Measurements from ENCODE around the gene USH1G. TPM values are rescaled to one million over a fixed set of nuclear protein-coding genes. Genes with fewer than 3 reads are reported as not detected.

USH1G gene
- total RNA-seq, 1 experiment from 2014 or later = 0.59 TPM

DNA sequence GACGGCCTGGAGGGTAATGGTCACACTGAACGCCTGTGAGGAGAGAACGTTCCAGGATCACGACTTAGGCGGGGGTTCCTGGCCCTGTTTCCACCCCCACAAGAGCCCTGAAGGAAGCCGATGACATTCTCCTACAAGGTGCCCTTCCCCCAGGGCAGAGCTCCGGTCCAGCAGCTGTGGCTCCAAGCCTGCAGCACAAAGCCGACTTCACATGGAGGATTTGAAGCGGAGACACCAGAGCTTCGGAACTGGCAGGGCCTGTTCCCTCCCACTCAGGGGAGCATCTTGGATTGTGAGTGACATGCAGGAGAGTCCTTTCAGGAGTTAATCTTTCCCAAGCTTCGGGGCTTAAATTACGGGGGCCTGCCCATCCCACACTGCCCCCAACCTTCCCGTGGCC is 34.6 kb downstream of the USH1G start:
- Histone ChIP-seq H3K36me3 (replicated peaks; ENCODE audit: control insufficient read depth, insufficient read depth, low read length) (no peaks in the 10 kb centered on the region), H3K4me3 (ENCODE audit: insufficient read depth, low read depth, low read length) (no peak overlapping the region), H3K27me3 (ENCODE audit: control insufficient read depth, insufficient read depth, low read length) (peaks cover 26% of the 10 kb centered on the region)
- no peak for DNase-seq

DNA sequence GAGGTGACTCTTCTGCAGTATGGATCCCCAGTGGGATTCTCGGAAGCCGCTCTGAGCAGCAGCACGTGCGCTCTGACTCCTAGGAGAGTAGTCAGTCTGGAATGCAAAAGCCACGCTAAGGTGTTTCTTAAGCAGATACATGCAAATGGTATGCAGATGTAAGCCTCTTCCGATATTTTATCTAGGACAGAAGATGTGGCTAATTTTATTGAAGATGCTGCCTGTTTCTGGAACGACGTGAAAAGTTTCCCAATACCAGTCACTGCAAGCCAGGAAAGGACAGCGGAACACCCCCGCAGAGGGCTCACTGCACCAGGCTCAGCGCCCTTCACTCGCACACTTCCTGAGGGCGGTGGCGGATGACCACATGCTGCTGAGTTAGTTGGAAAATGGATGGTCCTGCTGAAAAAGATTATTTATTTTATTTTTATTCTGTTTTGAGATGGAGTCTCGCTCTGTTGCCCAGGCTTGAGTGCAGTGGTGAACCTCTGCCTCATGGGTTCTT is 39.8 kb downstream of the USH1G start:
- no peak overlapping the region for H3K4me3 ChIP-seq (ENCODE audit: insufficient read depth, low read depth, low read length)
- DNase-seq = no peak
- peaks cover under 1% of the 10 kb centered on the region; the same call in 1 of the 2 replicates for H3K27me3 ChIP-seq (ENCODE audit: control insufficient read depth, insufficient read depth, low read length)
- H3K36me3 ChIP-seq (replicated peaks; ENCODE audit: control insufficient read depth, insufficient read depth, low read length) = no peaks in the 10 kb centered on the region

DNA sequence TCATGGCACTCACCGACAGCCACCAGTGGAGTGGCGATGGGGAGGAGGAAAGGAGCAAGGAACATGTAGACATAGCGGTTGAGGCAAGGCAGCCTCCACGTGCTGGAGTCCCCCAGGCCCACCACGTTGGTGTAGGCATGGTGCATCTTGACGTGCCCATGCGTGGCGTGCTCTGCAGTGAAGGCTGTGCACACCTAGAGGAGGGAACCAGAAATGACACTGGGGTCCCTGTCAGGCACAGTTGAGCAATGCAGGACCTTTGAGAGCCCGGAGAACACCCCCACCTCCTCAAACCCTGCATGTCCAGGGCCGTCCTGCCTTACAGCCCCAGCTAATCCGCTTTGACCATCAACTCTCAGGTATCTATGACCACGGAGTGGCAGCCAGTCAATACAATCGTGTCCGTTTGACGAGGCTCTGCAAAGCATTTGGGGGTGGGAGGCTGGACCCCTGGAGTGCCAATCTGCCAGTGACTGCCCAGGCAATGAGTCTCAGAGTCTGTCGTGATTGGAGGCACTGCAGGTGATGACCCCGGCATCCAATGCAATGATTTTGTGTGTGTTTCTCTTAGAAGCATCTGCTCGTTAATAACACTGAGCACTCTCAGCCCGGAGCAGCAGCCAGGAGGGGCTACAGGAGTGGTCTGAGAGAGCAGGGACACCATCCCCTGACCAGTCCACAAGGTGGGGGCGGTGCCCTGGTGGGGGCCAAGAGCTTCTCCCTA is 40.4 kb downstream of the USH1G start:
- H3K36me3 ChIP-seq (replicated peaks; ENCODE audit: control insufficient read depth, insufficient read depth, low read length) = no peaks in the 10 kb centered on the region
- peaks cover under 1% of the 10 kb centered on the region; the same call in 1 of the 2 replicates for H3K27me3 ChIP-seq (ENCODE audit: control insufficient read depth, insufficient read depth, low read length)
- DNase-seq = no peak
- no peak overlapping the region for H3K4me3 ChIP-seq (ENCODE audit: insufficient read depth, low read depth, low read length)

DNA sequence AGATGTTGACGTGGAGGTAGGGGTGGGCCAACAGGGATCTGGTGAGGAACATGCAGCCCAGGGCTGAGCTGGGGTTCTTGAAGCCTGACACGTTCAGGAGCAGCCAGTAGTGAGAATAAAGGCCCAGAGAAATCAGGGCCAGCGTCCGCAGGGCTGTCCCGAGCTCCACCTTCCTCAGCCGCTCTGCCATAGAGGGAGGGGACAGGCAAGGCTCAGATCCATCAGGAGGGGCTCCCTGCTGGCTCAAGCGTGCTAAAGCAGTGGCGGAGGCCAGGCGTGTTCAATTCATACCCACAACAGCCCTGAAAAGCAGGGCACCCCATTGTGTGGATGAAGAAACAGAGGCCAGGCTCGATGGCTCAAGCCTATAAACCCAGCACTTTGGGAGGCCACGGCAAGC is 42.0 kb downstream of the USH1G start:
- Histone ChIP-seq H3K36me3 (replicated peaks; ENCODE audit: control insufficient read depth, insufficient read depth, low read length) (no peaks in the 10 kb centered on the region), H3K27me3 (ENCODE audit: control insufficient read depth, insufficient read depth, low read length) (peaks cover 1% of the 10 kb centered on the region; the same call in 1 of the 2 replicates), H3K4me3 (ENCODE audit: insufficient read depth, low read depth, low read length) (no peak overlapping the region)
- DNase-seq = no peak

DNA sequence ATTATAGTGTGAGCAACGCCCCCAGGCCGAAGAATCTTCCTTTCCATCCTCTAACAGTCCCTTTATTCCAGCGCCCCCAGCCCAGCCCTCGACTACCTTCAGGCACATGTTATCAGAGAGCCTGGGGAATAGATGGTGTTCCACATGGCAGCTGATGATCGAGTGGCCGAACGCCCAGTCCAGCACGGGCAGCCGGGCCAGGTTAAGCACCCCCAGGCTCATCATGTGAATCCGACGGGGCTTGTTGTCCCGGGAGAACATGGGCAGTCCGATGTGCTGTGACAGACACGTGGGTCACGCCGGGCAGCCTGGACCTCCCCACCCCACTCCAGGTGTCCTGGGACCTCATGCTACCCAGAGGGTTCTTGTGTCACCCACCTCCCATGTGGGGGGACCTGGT is 43.7 kb downstream of the USH1G start:
- Histone ChIP-seq H3K27me3 (ENCODE audit: control insufficient read depth, insufficient read depth, low read length) (0 out of 2 replicates have a peak, but pooled peaks cover 1% of the 10 kb centered on the region), H3K36me3 (replicated peaks; ENCODE audit: control insufficient read depth, insufficient read depth, low read length) (no peaks in the 10 kb centered on the region), H3K4me3 (ENCODE audit: insufficient read depth, low read depth, low read length) (no peak overlapping the region)
- DNase-seq = no peak

DNA sequence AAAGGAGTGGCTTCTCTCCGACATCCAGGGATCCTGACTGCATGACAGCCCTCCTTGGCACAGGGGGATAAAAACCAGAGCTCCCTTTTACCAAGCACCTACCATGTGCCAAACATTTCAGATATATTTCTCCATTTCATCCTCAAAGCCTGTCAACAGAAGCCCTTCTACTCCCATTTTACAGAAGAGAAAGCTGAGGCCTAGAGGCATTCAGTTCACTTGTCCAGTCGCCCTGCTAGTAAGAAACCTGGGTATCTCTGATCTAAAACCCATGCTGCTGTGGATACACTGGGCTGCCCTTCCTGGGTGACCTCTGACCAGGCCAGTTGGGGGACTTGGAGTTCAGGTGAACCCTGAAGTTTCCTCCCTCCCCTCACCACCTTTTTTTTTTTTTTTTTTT is 44.4 kb downstream of the USH1G start:
- H3K36me3 ChIP-seq (replicated peaks; ENCODE audit: control insufficient read depth, insufficient read depth, low read length) = no peaks in the 10 kb centered on the region
- H3K27me3 ChIP-seq (ENCODE audit: control insufficient read depth, insufficient read depth, low read length) = 0 out of 2 replicates have a peak, but pooled peaks cover 1% of the 10 kb centered on the region
- no peak for DNase-seq
- H3K4me3 ChIP-seq (ENCODE audit: insufficient read depth, low read depth, low read length) = no peak overlapping the region

DNA sequence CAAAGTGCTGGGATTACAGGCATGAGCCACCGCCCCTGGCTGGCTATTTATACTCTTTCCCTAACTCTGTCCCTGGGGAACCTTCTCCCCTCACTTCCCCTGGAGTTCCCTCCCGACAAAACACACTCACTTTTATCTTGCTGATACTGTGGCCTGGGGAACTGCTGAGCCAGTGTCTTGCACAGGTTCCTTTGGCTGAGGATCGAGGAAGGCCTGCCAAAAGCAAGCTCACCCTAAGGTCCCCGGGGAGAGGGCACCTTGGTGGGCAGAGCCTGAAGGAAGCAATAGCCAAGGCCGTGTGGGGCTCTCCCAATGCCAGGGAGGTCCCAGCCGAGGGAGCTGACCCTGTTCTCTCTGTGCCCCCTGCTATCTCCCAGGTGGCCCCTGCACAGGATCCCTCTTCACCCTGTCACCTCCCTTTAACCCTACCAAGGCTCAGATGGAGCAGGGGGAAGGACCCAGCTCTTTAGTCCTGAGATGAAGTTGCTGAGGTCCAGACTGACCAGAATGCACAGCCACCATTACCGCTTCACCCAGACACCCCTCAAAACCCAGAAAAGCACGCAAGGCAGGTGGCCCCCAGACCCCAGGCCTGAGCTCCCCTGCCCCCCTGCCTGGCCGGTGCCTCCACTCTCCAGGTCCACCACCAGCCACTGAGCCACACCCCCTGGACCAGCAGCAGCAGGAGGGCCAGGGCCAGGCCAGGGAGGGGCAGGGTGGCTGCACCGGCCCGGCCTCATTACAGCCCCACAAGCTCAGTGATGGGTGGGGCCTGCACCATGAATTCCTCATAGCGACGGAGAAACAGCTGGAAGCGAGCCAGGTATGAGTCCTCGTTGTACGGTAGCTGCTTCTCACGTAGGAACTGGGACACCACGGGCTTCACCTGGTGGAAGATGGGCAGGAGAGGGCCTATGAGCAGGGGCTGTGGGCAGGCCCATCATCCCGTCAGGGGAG is 45.2 kb downstream of the USH1G start:
- DNase-seq = no peak
- H3K27me3 ChIP-seq (ENCODE audit: control insufficient read depth, insufficient read depth, low read length) = 0 out of 2 replicates have a peak, but pooled peaks cover 1% of the 10 kb centered on the region
- no peak overlapping the region for H3K4me3 ChIP-seq (ENCODE audit: insufficient read depth, low read depth, low read length)
- H3K36me3 ChIP-seq (replicated peaks; ENCODE audit: control insufficient read depth, insufficient read depth, low read length) = no peaks in the 10 kb centered on the region

DNA sequence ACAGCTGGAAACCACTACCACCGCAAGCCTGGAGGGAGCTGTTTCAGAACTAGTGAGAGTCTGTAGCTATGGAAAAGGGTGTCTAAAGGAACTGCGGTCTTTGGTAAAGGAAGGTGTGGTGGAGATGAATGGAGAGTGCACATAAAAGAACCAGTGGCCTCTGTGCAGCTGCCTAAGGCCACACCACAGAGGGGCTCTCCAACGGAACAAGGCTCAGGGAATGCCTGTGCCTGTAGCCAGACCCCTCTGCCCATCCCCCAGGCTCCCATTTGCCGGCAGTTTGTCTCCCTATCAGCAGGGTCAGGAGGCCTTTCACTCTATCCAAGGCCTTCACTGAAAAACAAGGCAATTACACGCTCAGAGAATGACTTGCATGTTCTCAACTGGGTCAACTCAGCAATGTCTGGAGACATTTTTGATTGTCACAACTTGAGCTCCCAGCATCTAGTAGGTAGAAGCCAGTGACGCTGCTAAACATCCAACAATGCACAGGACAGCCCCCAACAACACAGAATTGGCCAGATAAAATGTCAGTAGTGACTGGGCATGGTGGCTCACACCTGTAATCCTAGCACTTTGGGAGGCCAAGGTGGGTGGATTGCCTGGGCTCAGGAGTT is 47.0 kb downstream of the USH1G start:
- Histone ChIP-seq H3K4me3 (ENCODE audit: insufficient read depth, low read depth, low read length) (no peak overlapping the region), H3K27me3 (ENCODE audit: control insufficient read depth, insufficient read depth, low read length) (peaks cover 10% of the 10 kb centered on the region), H3K36me3 (replicated peaks; ENCODE audit: control insufficient read depth, insufficient read depth, low read length) (no peaks in the 10 kb centered on the region; the same call in 1 of the 2 replicates)
- peak; percentile 52 for DNase-seq

DNA sequence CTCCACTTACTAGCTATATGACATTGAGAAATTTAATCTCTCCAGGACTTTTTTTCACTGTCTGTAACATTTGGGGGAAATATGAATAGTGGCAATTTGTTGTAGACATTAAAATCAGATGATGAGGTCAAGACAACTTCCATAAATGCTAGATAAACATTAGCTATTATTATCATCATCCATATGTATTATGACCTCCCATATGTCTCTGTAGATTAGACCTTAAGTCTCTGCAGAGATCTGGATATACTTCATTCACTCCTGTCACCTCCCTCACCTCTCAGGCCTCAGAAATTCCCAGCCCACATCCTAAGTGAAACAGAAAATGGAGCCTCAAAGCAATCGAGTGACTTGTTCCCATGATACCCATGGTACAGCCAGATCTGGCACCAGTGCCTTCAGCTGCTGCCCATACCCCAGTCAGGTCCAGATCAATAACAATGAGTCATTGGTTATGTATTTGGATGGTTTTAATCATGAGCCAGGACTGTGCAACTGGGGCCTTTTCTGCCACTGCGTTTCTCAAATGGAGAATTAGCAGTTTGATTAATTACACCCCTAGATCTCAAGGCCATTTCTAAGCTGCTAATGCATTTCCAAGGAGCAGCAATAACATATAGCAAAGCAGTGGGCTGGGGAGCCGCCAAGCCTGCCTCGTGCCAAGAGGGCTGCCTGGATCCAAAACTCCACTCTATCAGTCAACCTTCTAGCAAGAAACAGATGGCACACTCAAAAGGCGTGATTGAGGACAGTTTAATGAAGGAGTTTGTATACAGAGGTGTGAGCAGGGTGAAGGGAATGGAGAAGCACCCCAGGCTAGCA is 47.7 kb downstream of the USH1G start:
- H3K4me3 ChIP-seq (ENCODE audit: insufficient read depth, low read depth, low read length) = no peak overlapping the region
- H3K27me3 ChIP-seq (ENCODE audit: control insufficient read depth, insufficient read depth, low read length) = peaks cover 10% of the 10 kb centered on the region
- no peaks in the 10 kb centered on the region; the same call in 1 of the 2 replicates for H3K36me3 ChIP-seq (replicated peaks; ENCODE audit: control insufficient read depth, insufficient read depth, low read length)
- no peak for DNase-seq

DNA sequence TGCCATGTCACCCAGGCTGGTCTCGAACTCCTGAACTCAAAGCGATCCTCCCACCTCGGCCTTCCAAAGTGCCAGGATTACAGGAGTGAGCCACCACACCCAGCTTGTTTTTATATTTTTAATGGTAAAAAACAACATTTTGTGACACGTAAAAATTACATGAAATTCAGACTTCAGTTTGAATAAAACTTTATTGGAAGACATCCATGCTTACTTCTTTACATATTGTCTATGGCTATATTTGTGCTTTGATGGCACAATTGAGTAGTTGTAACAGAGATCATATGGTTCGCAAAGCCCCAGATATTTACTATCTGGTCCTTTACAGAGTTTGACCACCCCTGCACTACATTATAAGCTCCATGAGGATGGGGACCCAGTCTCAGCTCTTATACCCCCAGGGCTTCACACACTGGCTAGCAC is 48.4 kb downstream of the USH1G start:
- Histone ChIP-seq H3K27me3 (ENCODE audit: control insufficient read depth, insufficient read depth, low read length) (peaks cover 10% of the 10 kb centered on the region), H3K4me3 (ENCODE audit: insufficient read depth, low read depth, low read length) (no peak overlapping the region), H3K36me3 (replicated peaks; ENCODE audit: control insufficient read depth, insufficient read depth, low read length) (no peaks in the 10 kb centered on the region; the same call in 1 of the 2 replicates)
- no peak for DNase-seq

DNA sequence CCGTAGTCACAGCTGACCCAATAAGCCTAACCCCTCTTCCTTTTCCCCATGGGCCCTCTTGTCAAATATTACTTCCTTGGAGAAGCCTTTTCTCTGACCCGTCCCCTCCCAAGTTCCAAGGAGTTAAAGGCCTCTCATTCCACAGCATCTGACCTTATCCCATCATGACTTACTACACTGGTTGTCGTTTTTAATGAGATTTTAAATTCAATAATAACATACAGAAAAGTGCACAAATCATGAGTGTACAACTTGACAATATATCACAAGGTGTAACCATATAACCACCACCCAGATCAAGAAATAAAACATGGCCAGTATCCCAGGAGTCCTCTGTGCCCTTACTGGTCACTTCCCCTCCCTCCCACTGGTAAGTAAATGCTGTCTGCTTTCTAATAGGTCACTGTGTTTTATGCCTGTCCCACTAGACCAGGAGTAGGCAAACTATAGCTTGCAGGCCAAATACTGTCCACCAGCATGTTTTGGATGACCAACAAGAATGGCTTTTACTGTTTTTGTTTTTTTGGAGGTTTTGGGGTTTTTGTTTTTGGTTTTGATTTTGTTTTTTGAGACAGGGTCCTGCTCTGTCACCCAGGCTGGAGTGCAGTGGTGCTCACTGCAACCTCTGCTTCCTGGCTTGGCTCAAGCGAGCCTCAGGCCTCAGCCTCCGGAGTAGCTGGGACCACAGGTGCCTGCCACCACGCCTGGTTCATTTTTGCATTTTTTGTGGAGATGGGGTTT is 49.0 kb downstream of the USH1G start:
- peak overlapping the region; percentile 73 for H3K4me3 ChIP-seq (ENCODE audit: insufficient read depth, low read depth, low read length)
- H3K27me3 ChIP-seq (ENCODE audit: control insufficient read depth, insufficient read depth, low read length) = peaks cover 10% of the 10 kb centered on the region
- DNase-seq = peak; percentile 63
- H3K36me3 ChIP-seq (replicated peaks; ENCODE audit: control insufficient read depth, insufficient read depth, low read length) = no peaks in the 10 kb centered on the region; the same call in 1 of the 2 replicates

DNA sequence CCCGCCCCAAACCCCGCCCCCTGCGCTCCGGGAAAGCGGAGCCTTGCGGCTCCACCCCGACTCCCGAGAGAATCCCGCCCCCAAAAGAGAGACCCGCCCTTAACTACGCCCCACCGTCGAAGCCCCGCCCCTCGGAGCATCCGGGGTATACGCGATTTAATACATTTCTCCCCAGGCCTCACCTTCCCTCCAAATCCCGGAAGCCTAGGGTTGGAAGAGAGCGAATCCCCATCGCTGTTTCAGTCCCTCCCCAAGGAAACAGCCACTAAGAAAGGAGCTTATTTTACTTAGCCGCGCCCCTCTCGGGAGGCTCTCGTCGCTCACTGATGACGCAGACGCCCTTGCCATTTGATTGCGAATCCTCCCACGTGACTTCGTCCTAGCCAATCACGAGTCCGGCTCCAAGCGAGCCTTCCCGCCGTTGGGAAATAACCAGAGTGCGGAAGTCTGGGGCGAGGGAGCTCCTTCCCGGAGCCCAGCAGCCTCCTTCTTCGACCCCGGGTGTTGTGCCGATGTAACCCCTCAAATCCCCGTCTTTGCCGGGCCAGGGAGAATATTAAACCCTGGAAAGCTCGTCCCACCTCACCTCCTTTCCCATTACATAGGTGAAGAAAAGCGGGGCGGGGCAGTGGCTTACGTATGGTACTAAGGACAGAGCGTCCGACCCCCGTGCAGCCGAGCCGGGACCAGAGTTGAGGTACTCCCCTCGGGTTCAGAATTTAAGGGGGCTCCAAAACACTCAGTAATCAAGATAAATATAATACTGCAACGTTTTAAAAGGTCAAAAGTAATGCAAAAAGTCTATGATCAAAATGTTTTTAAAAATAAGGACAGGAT is 49.8 kb downstream of the USH1G start:
- Histone ChIP-seq H3K4me3 (ENCODE audit: insufficient read depth, low read depth, low read length) (peak overlapping the region; percentile 73), H3K36me3 (replicated peaks; ENCODE audit: control insufficient read depth, insufficient read depth, low read length) (no peaks in the 10 kb centered on the region; the same call in none of the 2 replicates), H3K27me3 (ENCODE audit: control insufficient read depth, insufficient read depth, low read length) (peaks cover 10% of the 10 kb centered on the region)
- DNase-seq = peak; percentile 99

Data from H7 (cell line).